ENCODE data around the gene HECW1.

DNA sequence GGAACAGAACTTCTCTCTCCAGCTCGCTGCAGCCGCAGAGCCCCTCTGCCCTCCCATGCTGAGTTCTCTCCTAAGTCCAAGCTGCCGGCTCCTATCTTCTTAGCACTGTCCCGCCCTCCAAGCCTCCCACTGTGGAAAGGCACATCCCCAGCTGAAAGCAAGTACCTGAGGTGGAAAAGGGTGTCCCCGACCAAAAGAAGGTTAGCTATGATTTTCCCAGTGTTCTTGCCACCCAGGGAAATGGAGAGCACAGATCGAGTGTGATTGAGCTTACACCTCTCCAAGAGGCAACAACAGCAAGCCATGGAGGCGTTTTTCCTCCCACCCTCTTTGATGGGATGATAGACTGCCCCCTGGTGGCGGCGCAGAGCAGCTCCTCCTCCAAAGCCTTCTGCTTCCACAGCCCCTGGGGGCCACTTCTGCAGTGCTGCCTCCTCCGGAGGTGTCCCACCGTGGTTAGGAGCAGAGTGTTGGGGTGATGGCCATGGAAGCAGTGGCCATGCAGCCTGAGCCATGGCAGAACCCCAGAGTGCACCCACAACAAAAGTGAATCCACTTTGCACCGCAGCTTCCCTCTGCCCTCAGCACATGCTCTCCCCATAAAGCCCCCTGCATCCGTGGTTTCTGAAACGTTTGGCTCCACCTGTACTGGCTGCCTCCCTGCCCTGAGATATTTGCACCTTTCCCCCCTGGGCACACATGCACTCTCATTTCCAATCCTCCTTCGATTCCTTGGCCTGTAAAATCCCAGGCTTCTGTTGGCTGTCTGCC is 327.4 kb downstream of the HECW1 start:
- peak; percentile 94 for TF ChIP-seq CTCF (IDR thresholded peaks at IDR 0.05)
- TF ChIP-seq POLR2AphosphoS5 (IDR thresholded peaks at IDR 0.05; ENCODE audit: low read depth, low read length), result no peak
- TF ChIP-seq REST (IDR thresholded peaks at IDR 0.05; ENCODE audit: insufficient read depth in 1 of 2, low read depth in 2 of 2, low read length in 1 of 2), result no peak
- no peak for TF ChIP-seq TCF7L2 (IDR thresholded peaks at IDR 0.05; ENCODE audit: low read depth, low read length)
- no peak for TF ChIP-seq SIN3A (IDR thresholded peaks at IDR 0.05; ENCODE audit: borderline replicate concordance, insufficient read depth, low read depth, low read length)
